Stimulated activated CD4-positive, alpha-beta T cell treated with anti-CD3 and anti-CD28 coated beads, TNF-alpha, amount 100 ng/mL, for 48 hours (primary cell): ENCODE results near the gene PTGR3.

Source experiments
- DNase-seq, 3 donors: peaks; one replicate each; pipeline ENCODE4 v3.0.0-alpha.2; 2020; ENCODE audit warnings: low read depth in 3 of 3

PTGR3 gene

GRCh38 chr18:75169411-75169810, 39.5 kb downstream of the PTGR3 start:
- DNase-seq, result no peak

GRCh38 chr18:75168619-75169018, 40.3 kb downstream of the PTGR3 start:
- DNase-seq, result no peak

GRCh38 chr18:75167759-75168618, 41.0 kb downstream of the PTGR3 start:
- DNase-seq, result no peak

- no peak for DNase-seq
These were observed 41.8 kb downstream of the PTGR3 start for GRCh38 chr18:75167137-75167536.

- DNase-seq, result no peak
These were observed 43.0 kb downstream of the PTGR3 start for GRCh38 chr18:75165926-75166325.

GRCh38 chr18:75164479-75164878, 44.5 kb downstream of the PTGR3 start:
- no peak for DNase-seq

GRCh38 chr18:75163736-75164135, 45.2 kb downstream of the PTGR3 start:
- no peak for DNase-seq

- DNase-seq, result no peak
These were observed 46.0 kb downstream of the PTGR3 start for GRCh38 chr18:75162978-75163377.

GRCh38 chr18:75162467-75162866, 46.5 kb downstream of the PTGR3 start:
- no peak for DNase-seq

GRCh38 chr18:75161256-75162028, 47.5 kb downstream of the PTGR3 start:
- peak in 1 of 3 donors; percentile 1 for DNase-seq

GRCh38 chr18:75160364-75160763, 48.6 kb downstream of the PTGR3 start:
- DNase-seq, result no peak

- no peak for DNase-seq
These were observed 49.1 kb downstream of the PTGR3 start for GRCh38 chr18:75159646-75160356.

- no peak for DNase-seq
These were observed 49.8 kb downstream of the PTGR3 start for GRCh38 chr18:75159238-75159518.
